Activated CD4-positive, alpha-beta memory T cell treated with anti-CD3 and anti-CD28 coated beads for 36 hours (primary cell): ENCODE measurements around the gene URB1. TPM values are rescaled to one million over a fixed set of nuclear protein-coding genes. Genes with fewer than 3 reads are reported as not detected.

Source experiments
- CTCF ChIA-PET: fragments of 350-600 bp; sonication (Branson Sonifier 250); formaldehyde crosslinking; loops from one replicate; lab custom pipeline; 2021; ENCODE audit warnings: antibody characterized with exemption, inconsistent platforms; lab: Charles Lee
- POLR2A ChIA-PET: fragments of 350-600 bp; sonication (Branson Sonifier 250); formaldehyde crosslinking; loops from one replicate; lab custom pipeline; 2021; ENCODE audit warnings: antibody characterized with exemption; lab: Charles Lee
- DNase-seq: peaks from one replicate; pipeline ENCODE4 v3.0.0-alpha.2; 2020
- H3K27ac Mint-ChIP-seq: one replicate; pipeline ENCODE4 v1.8.0; 2021; ENCODE audit warnings: mixed read lengths
- H3K27me3 Mint-ChIP-seq: one replicate; pipeline ENCODE4 v1.8.0; 2021; ENCODE audit warnings: mixed read lengths
- H3K36me3 Mint-ChIP-seq: one replicate; pipeline ENCODE4 v1.8.0; 2021; ENCODE audit warnings: mixed read lengths
- H3K4me1 Mint-ChIP-seq: one replicate; pipeline ENCODE4 v1.8.0; 2021; ENCODE audit warnings: low read depth, mixed read lengths
- H3K4me3 Mint-ChIP-seq: one replicate; pipeline ENCODE4 v1.8.0; 2021; ENCODE audit warnings: mild to moderate bottlenecking, mixed read lengths
- H3K9me3 Mint-ChIP-seq: one replicate; pipeline ENCODE4 v1.8.0; 2021; ENCODE audit warnings: mixed read lengths
- intact Hi-C: fragments of 100-400 bp; cut with micrococcal nuclease; formaldehyde crosslinking; loops from one replicate; pipeline ENCODE4 v1.15.1; 2023
- total RNA-seq, 2 experiments: library from RNA; stranded (reverse); gene quantifications; one replicate each; pipeline ENCODE4 v1.2.3, GENCODE V29; 2021

The URB1 gene
- total RNA-seq, 2 experiments from 2014 or later, result 21.5 to 23.4 TPM

DNA sequence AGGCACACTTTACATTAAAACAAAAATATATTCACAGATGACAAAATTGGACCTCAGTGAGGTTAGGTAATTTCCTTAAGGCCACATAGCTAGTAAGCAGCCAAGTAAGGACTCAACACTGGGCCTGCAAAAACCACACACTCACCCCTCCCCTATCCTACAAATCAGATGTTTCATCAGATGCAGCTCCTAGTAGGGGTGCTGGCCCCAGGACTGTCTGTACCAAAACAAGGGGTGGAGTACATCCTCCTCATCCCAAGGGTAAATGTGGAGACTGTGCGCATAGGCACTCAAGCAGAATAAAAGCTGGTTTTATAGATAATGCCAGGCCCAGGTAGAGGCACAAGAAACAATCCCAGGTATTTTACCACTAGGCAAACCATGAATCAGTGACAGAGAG, 25.7 kb downstream of the URB1 start:
- no peaks in the 10 kb centered on the region for H3K27me3 Mint-ChIP-seq
- intact Hi-C loops, result no loop called here
- peaks cover 13% of the 10 kb centered on the region for H3K4me1 Mint-ChIP-seq
- H3K36me3 Mint-ChIP-seq, result peaks cover 60% of the 10 kb centered on the region
- no peak for DNase-seq
- no peaks in the 10 kb centered on the region for H3K9me3 Mint-ChIP-seq
- ChIA-PET CTCF (no interaction called here), POLR2A (no interaction called here)
- no peak overlapping the region for H3K27ac Mint-ChIP-seq
- no peak overlapping the region for H3K4me3 Mint-ChIP-seq

DNA sequence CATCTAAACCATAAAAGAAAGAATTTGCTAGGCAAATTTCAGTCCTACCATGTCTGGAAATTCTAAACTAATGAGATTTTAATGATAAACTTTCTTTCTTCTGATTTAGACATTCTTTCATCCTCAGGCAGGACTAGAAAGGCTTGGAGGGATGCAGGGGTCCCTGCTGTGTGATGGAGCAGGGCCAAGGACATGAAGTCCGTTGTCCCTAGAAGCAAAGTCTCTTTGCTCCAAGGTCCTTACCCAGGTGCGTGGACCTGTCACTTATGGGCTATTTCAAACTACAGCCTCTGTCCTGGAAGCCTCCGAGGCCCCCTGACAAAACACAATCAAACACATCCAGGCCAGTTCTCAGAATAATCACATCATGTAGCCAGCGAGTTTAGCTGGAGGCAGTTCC, 26.6 kb downstream of the URB1 start:
- no peaks in the 10 kb centered on the region for H3K27me3 Mint-ChIP-seq
- CTCF ChIA-PET, result no interaction called here
- peaks cover 59% of the 10 kb centered on the region for H3K36me3 Mint-ChIP-seq

DNA sequence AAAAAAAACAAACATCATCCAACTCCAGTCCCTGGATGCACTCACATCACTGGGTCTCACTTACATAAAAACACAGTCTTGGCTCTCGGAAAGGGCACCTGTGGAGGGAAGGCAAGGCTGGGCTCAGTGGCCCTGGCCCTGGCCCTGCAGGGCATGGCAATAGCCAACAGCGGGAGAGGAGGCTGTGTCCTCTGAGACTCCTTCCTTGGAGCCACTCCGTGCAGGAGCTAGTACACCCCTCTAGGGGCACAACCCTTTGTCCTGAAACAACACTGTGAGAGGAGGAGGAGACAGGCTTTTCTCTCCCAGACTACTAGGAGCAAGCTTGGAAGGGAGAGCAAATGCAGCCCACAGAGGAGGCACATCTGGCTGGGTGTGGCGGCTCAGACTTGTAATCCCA, 28.0 kb downstream of the URB1 start:
- Mint-ChIP-seq H3K4me3 (no peak overlapping the region), H3K9me3 (no peaks in the 10 kb centered on the region), H3K27ac (no peak overlapping the region), H3K4me1 (no peaks in the 10 kb centered on the region), H3K27me3 (no peaks in the 10 kb centered on the region), H3K36me3 (peaks cover 67% of the 10 kb centered on the region)
- intact Hi-C loops, result no loop called here
- ChIA-PET POLR2A (no interaction called here), CTCF (interaction anchor here (1.1 kb wide), 1 partner anchor 236 kb away, joined by 3 read pairs; no protein-coding TSS in a partner anchor)
- no peak for DNase-seq

More for the DNA sequence above, 26.6 kb downstream of the URB1 start:
- POLR2A ChIA-PET, result no interaction called here
- H3K27ac Mint-ChIP-seq, result no peak overlapping the region
- no peak overlapping the region for H3K4me3 Mint-ChIP-seq
- peaks cover 3% of the 10 kb centered on the region for H3K4me1 Mint-ChIP-seq
- intact Hi-C loops, result no loop called here
- H3K9me3 Mint-ChIP-seq, result no peaks in the 10 kb centered on the region
- no peak for DNase-seq

DNA sequence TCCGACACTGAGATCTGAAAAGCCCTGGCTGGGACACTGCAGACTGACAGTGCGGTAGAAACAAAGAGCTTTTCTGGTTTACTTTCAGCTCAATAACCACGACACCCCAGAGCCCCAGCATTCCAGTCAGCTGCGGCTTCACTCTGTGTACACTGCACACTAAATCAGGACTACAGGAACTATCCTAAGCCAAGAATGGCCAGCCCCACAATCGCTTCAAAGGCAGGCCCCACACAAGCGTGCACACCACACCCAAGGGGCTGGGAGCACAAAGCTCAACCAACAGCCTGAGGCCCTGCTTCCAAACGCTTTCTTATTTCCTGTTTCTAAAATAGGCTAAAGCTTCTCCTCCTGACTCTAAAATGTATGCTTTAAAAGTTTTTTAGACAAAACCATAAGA, 28.4 kb downstream of the URB1 start:
- DNase-seq, result no peak
- no peak overlapping the region for H3K4me3 Mint-ChIP-seq
- H3K27ac Mint-ChIP-seq, result no peak overlapping the region
- CTCF ChIA-PET, result no interaction called here
- H3K27me3 Mint-ChIP-seq, result no peaks in the 10 kb centered on the region
- no peaks in the 10 kb centered on the region for H3K4me1 Mint-ChIP-seq
- H3K36me3 Mint-ChIP-seq, result peaks cover 67% of the 10 kb centered on the region
- POLR2A ChIA-PET, result no interaction called here
- H3K9me3 Mint-ChIP-seq, result no peaks in the 10 kb centered on the region
- intact Hi-C loops, result no loop called here

GRCh38 chr21:32360401-32360975, 32.3 kb downstream of the URB1 start:
- DNase-seq, result no peak
- intact Hi-C loops, result no loop called here
- ChIA-PET POLR2A (no interaction called here), CTCF (interaction anchor here (0.7 to 0.9 kb wide), 2 partner anchors 41 to 240 kb away, joined by 3 to 4 read pairs; no protein-coding TSS in a partner anchor)
- Mint-ChIP-seq H3K4me1 (no peaks in the 10 kb centered on the region), H3K27ac (no peak overlapping the region), H3K9me3 (no peaks in the 10 kb centered on the region), H3K4me3 (no peak overlapping the region), H3K36me3 (peaks cover 61% of the 10 kb centered on the region), H3K27me3 (no peaks in the 10 kb centered on the region)

- Mint-ChIP-seq H3K27me3 (no peaks in the 10 kb centered on the region), H3K9me3 (no peaks in the 10 kb centered on the region), H3K36me3 (peaks cover 62% of the 10 kb centered on the region), H3K4me3 (no peak overlapping the region), H3K27ac (no peak overlapping the region), H3K4me1 (no peaks in the 10 kb centered on the region)
- CTCF ChIA-PET, result interaction anchor here (0.9 kb wide), 1 partner anchor 241 kb away, joined by 4 read pairs; no protein-coding TSS in a partner anchor
- intact Hi-C loops, result no loop called here
- POLR2A ChIA-PET, result no interaction called here
- DNase-seq, result no peak
These were observed 33.0 kb downstream of the URB1 start for GRCh38 chr21:32359719-32360260.

- H3K27ac Mint-ChIP-seq, result no peak overlapping the region
These were observed 35.9 kb downstream of the URB1 start for GRCh38 chr21:32356874-32357395.

GRCh38 chr21:32353002-32353711, 39.7 kb downstream of the URB1 start:
- ChIA-PET POLR2A (no interaction called here), CTCF (no interaction called here)
- no peak overlapping the region for H3K27ac Mint-ChIP-seq
- intact Hi-C loops, result no loop called here
- H3K9me3 Mint-ChIP-seq, result no peaks in the 10 kb centered on the region
- H3K36me3 Mint-ChIP-seq, result peaks cover 62% of the 10 kb centered on the region
- no peaks in the 10 kb centered on the region for H3K4me1 Mint-ChIP-seq
- H3K27me3 Mint-ChIP-seq, result no peaks in the 10 kb centered on the region
- no peak overlapping the region for H3K4me3 Mint-ChIP-seq
- no peak for DNase-seq

More at GRCh38 chr21:32356874-32357395, 35.9 kb downstream of the URB1 start:
- ChIA-PET CTCF (no interaction called here), POLR2A (interaction anchor here (0.7 kb wide), 1 partner anchor 164 kb away, joined by 5 read pairs; no protein-coding TSS in a partner anchor)
- H3K27me3 Mint-ChIP-seq, result no peaks in the 10 kb centered on the region
- no peak overlapping the region for H3K4me3 Mint-ChIP-seq
- H3K36me3 Mint-ChIP-seq, result peaks cover 70% of the 10 kb centered on the region
- no peaks in the 10 kb centered on the region for H3K4me1 Mint-ChIP-seq
- H3K9me3 Mint-ChIP-seq, result no peaks in the 10 kb centered on the region
- no peak for DNase-seq
- intact Hi-C loops, result no loop called here

GRCh38 chr21:32352526-32352925, 40.3 kb downstream of the URB1 start:
- intact Hi-C loops, result no loop called here
- POLR2A ChIA-PET, result no interaction called here

GRCh38 chr21:32351428-32351827, 41.4 kb downstream of the URB1 start:
- ChIA-PET POLR2A (no interaction called here), CTCF (no interaction called here)
- Mint-ChIP-seq H3K36me3 (peaks cover 72% of the 10 kb centered on the region), H3K4me1 (no peaks in the 10 kb centered on the region), H3K27ac (no peak overlapping the region), H3K4me3 (no peak overlapping the region), H3K9me3 (no peaks in the 10 kb centered on the region), H3K27me3 (no peaks in the 10 kb centered on the region)
- intact Hi-C loops, result no loop called here
- no peak for DNase-seq

More at GRCh38 chr21:32352526-32352925, 40.3 kb downstream of the URB1 start:
- CTCF ChIA-PET, result no interaction called here
- no peak overlapping the region for H3K27ac Mint-ChIP-seq
- H3K4me3 Mint-ChIP-seq, result no peak overlapping the region
- no peak for DNase-seq
- no peaks in the 10 kb centered on the region for H3K9me3 Mint-ChIP-seq
- H3K36me3 Mint-ChIP-seq, result peaks cover 68% of the 10 kb centered on the region
- H3K4me1 Mint-ChIP-seq, result no peaks in the 10 kb centered on the region
- no peaks in the 10 kb centered on the region for H3K27me3 Mint-ChIP-seq

DNA sequence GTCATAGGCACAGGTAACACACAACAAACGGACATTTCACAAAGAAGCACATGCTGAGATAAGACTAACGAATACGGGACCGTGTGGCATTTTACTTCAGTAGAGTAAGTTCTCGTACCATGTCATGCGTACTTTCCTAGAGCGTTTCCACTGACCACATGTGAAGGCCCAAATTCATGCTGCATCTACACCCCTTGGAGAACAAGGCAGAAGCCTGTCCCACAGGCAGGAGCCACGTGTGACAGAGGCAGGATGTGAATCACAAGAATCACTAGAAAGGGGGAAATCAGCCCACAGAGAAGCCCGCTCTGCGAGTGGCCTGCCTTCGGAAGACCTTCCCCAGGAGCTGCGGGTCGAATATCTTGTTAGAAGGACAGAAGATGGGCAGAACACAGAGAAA, 41.8 kb downstream of the URB1 start:
- Mint-ChIP-seq H3K4me1 (no peaks in the 10 kb centered on the region), H3K9me3 (no peaks in the 10 kb centered on the region), H3K27me3 (no peaks in the 10 kb centered on the region), H3K36me3 (peaks cover 73% of the 10 kb centered on the region), H3K4me3 (no peak overlapping the region), H3K27ac (no peak overlapping the region)
- ChIA-PET POLR2A (no interaction called here), CTCF (no interaction called here)
- intact Hi-C loops, result no loop called here
- no peak for DNase-seq

- DNase-seq, result no peak
- H3K4me1 Mint-ChIP-seq, result no peaks in the 10 kb centered on the region
- peaks cover 76% of the 10 kb centered on the region for H3K36me3 Mint-ChIP-seq
- no peaks in the 10 kb centered on the region for H3K9me3 Mint-ChIP-seq
- no peaks in the 10 kb centered on the region for H3K27me3 Mint-ChIP-seq
- intact Hi-C loops, result no loop called here
- no peak overlapping the region for H3K27ac Mint-ChIP-seq
- POLR2A ChIA-PET, result no interaction called here
- CTCF ChIA-PET, result no interaction called here
- H3K4me3 Mint-ChIP-seq, result no peak overlapping the region
These were observed 42.4 kb downstream of the URB1 start for GRCh38 chr21:32350211-32350980.
